HepG2 (cell line): ENCODE data around the gene SREBF1. TPM values are rescaled to one million over a fixed set of nuclear protein-coding genes. Genes with fewer than 3 reads are reported as not detected.

Source experiments
- ATAC-seq: fragments of 200-7000 bp; cut with Tn5 transposase; 3 replicates; pipeline ENCODE4 v1.9.1; 2020; ENCODE audit warnings: mild to moderate bottlenecking, moderate library complexity
- BruUV-seq: library from RNA; stranded (reverse); fragments of 400-500 nt; replicated peaks from 2 replicates; lab custom pipeline; 2021; lab: Mats Ljungman, UMichigan
- CTCF ChIA-PET: fragments of 300-600 bp; formaldehyde crosslinking; extraction: SDS; loops from one replicate; lab custom pipeline; 2021; ENCODE audit warnings: low total read pairs, inconsistent platforms, low intra/inter-chr PET ratio; lab: Yijun Ruan, JAX
- POLR2A ChIA-PET: fragments of 350-600 bp; sonication (Branson Sonifier 250); formaldehyde crosslinking; loops from one replicate; lab custom pipeline; 2020; ENCODE audit warnings: antibody characterized with exemption, inconsistent platforms; lab: Yijun Ruan, JAX
- DNase-seq: peaks from one replicate; pipeline ENCODE4 v3.0.0-alpha.2; 2015; ENCODE audit warnings: low spot score
- FAIRE-seq: peaks from 3 replicates; lab custom pipeline; 2011; peaks lifted over from hg19 to GRCh38; lab: Jason Lieb, UNC
- H2AFZ ChIP-seq: one replicate; pipeline ENCODE4 v1.6.1; 2011; ENCODE audit warnings: low read length, inconsistent platforms
- H3K27ac ChIP-seq: fragments of 300-600 bp; 3 replicates; pipeline ENCODE4 v1.8.0; 2011; ENCODE audit warnings: mixed run types, mild to moderate bottlenecking, mixed read lengths, low read length, inconsistent platforms; ENCODE audit not compliant: insufficient read depth; ENCODE audit errors: extremely low read length
- H3K27me3 ChIP-seq, 2 experiments: fragments of 200-600 bp in 1 of 2; 2 replicates in 1 of 2; 3 replicates in 1 of 2; pipeline versions ENCODE4 v1.6.0 to v1.8.0; 2011; ENCODE audit warnings: low read length in 2 of 2, mild to moderate bottlenecking in 2 of 2, moderate library complexity in 2 of 2, inconsistent platforms in 1 of 2; ENCODE audit not compliant: insufficient read depth in 2 of 2, control insufficient read depth in 1 of 2
- H3K36me3 ChIP-seq, 2 experiments: fragments of 200-600 bp in 1 of 2; replicated peaks in 1 of 2; 2 replicates in 1 of 2; 3 replicates in 1 of 2; pipeline versions ENCODE4 v1.5.1 to v1.8.0; 2011; ENCODE audit warnings: low read length in 2 of 2, inconsistent platforms in 1 of 2; ENCODE audit not compliant: insufficient read depth in 2 of 2, control insufficient read depth in 1 of 2
- H3K4me1 ChIP-seq: 2 replicates; pipeline ENCODE4 v1.5.1; 2012; ENCODE audit warnings: low read length, inconsistent platforms; ENCODE audit not compliant: insufficient read depth
- H3K4me2 ChIP-seq: 2 replicates; pipeline ENCODE4 v1.6.0; 2011; ENCODE audit warnings: low read depth, low read length, inconsistent platforms
- H3K4me3 ChIP-seq, 3 experiments: fragments of 200-600 bp in 1 of 3; sonication (generic), shearing (Covaris generic) in 1 of 3; replicated peaks in 1 of 3; 2 replicates each; pipeline ENCODE4 v1.5.1; 2011 to 2016; ENCODE audit warnings: low read length in 3 of 3, inconsistent platforms in 2 of 3, low read depth in 2 of 3, mild to moderate bottlenecking in 2 of 3, control low read depth in 1 of 3, mixed read lengths in 1 of 3; ENCODE audit not compliant: insufficient read depth in 1 of 3
- H3K79me2 ChIP-seq: one replicate; pipeline ENCODE4 v1.6.1; 2011; ENCODE audit warnings: low read length, inconsistent platforms; ENCODE audit not compliant: insufficient read depth
- H3K9ac ChIP-seq: 2 replicates; pipeline ENCODE4 v1.6.0; 2011; ENCODE audit warnings: mild to moderate bottlenecking, low read depth, low read length, inconsistent platforms; ENCODE audit not compliant: insufficient read depth
- H3K9me3 ChIP-seq: 2 replicates; pipeline ENCODE4 v1.5.1; 2012; ENCODE audit warnings: mild to moderate bottlenecking, low read length
- H4K20me1 ChIP-seq: 2 replicates; pipeline ENCODE4 v1.6.0; 2011; ENCODE audit warnings: inconsistent platforms, mild to moderate bottlenecking, low read length, moderate library complexity; ENCODE audit not compliant: insufficient read depth
- AHR ChIP-seq: IDR thresholded peaks from 2 replicates; pipeline ENCODE4 v1.6.1; 2018; ENCODE audit warnings: missing genetic modification reagents, missing compliant biosample characterization
- CBX2 ChIP-seq, 2 experiments: fragments of 200-600 bp in 1 of 2; sonication (generic); formaldehyde crosslinking in 1 of 2; IDR thresholded peaks; 2 replicates each; pipeline versions ENCODE4 v1.7.0 to v1.8.1; 2018 to 2022; ENCODE audit warnings: low read depth in 2 of 2, low read length in 1 of 2, mild to moderate bottlenecking in 1 of 2, missing genetic modification reagents in 1 of 2
- FOXJ3 ChIP-seq: sonication (generic); formaldehyde crosslinking; IDR thresholded peaks from 2 replicates; pipeline ENCODE4 v1.4.0; 2020; ENCODE audit warnings: missing genetic modification reagents, mild to moderate bottlenecking, borderline replicate concordance
- GFI1 ChIP-seq: sonication (generic); formaldehyde crosslinking; IDR thresholded peaks from 2 replicates; pipeline ENCODE4 v1.5.0; 2020; ENCODE audit warnings: missing genetic modification reagents, mild to moderate bottlenecking, borderline replicate concordance
- HIVEP1 ChIP-seq: sonication (generic); formaldehyde crosslinking; IDR thresholded peaks from 2 replicates; pipeline ENCODE4 v1.4.0; 2020; ENCODE audit warnings: mild to moderate bottlenecking, missing genetic modification reagents
- HNRNPL ChIP-seq: fragments of 200-400 bp; formaldehyde crosslinking; IDR thresholded peaks from 2 replicates; pipeline ENCODE4 v1.6.1; 2017; ENCODE audit warnings: mild to moderate bottlenecking, low read depth, low read length
- MEIS2 ChIP-seq: sonication (generic); formaldehyde crosslinking; IDR thresholded peaks from 2 replicates; pipeline ENCODE4 v1.9.0; 2021; ENCODE audit warnings: mild to moderate bottlenecking, missing genetic modification reagents
- PHB2 ChIP-seq: fragments of 450-650 bp; IDR thresholded peaks from 2 replicates; pipeline ENCODE4 v1.6.1; 2018; ENCODE audit not compliant: partially characterized antibody
- PHF20 ChIP-seq: sonication (generic); formaldehyde crosslinking; IDR thresholded peaks from 2 replicates; pipeline ENCODE4 v1.5.0; 2020; ENCODE audit warnings: mild to moderate bottlenecking, missing genetic modification reagents
- RNF2 ChIP-seq: fragments of 450-650 bp; conservative IDR thresholded peaks from 2 replicates; pipeline ENCODE4 v1.6.1; 2016; ENCODE audit warnings: low read depth
- SAP130 ChIP-seq: IDR thresholded peaks from 2 replicates; pipeline ENCODE4 v1.6.1; 2016; ENCODE audit warnings: low read depth
- SP4 ChIP-seq: sonication (generic); formaldehyde crosslinking; IDR thresholded peaks from 2 replicates; pipeline ENCODE4 v1.8.1; 2023; ENCODE audit warnings: mild to moderate bottlenecking, missing genetic modification reagents
- SPEN ChIP-seq: sonication (generic); formaldehyde crosslinking; IDR thresholded peaks from 2 replicates; pipeline ENCODE4 v1.5.1; 2020; ENCODE audit warnings: low read depth, mild to moderate bottlenecking, missing genetic modification reagents
- TCF7 ChIP-seq: sonication (generic); IDR thresholded peaks from 2 replicates; pipeline ENCODE4 v1.6.1; 2016; ENCODE audit warnings: antibody characterized with exemption, low read depth
- XRCC5 ChIP-seq: fragments of 200-400 bp; formaldehyde crosslinking; optimal IDR thresholded peaks from 2 replicates; pipeline ENCODE3; 2017; ENCODE audit warnings: mild to moderate bottlenecking, low read length
- ZFP1 ChIP-seq: IDR thresholded peaks from 2 replicates; pipeline ENCODE4 v1.6.1; 2016
- ZNF547 ChIP-seq: sonication (generic); formaldehyde crosslinking; IDR thresholded peaks from 2 replicates; pipeline ENCODE4 v1.5.1; 2020; ENCODE audit warnings: mild to moderate bottlenecking, missing genetic modification reagents
- ZNF563 ChIP-seq: sonication (generic); formaldehyde crosslinking; IDR thresholded peaks from 2 replicates; pipeline ENCODE4 v1.8.0; 2022; ENCODE audit warnings: mild to moderate bottlenecking, moderate library complexity, missing genetic modification reagents
- ZNF607 ChIP-seq: sonication (generic); formaldehyde crosslinking; IDR thresholded peaks from 2 replicates; pipeline ENCODE4 v1.5.1; 2020; ENCODE audit warnings: missing genetic modification reagents, mild to moderate bottlenecking, borderline replicate concordance
- ZNF749 ChIP-seq: sonication (generic); formaldehyde crosslinking; IDR thresholded peaks from 2 replicates; pipeline ENCODE4 v1.8.0; 2022; ENCODE audit warnings: mild to moderate bottlenecking, missing genetic modification reagents, moderate library complexity, borderline replicate concordance
- ZNF781 ChIP-seq: sonication (generic); formaldehyde crosslinking; IDR thresholded peaks from 2 replicates; pipeline ENCODE4 v1.5.1; 2020; ENCODE audit warnings: borderline replicate concordance, mild to moderate bottlenecking, missing genetic modification reagents; ENCODE audit errors: not compliant biosample characterization
- WGBS: methylation state at CpG from one replicate; pipeline ENCODE4 v1.1.6; 2017; ENCODE audit warnings: low lambda C conversion rate; 5-methylcytosine and 5-hydroxymethylcytosine counted together
- in situ Hi-C: cut with HindIII; loops from 2 replicates; pipeline ENCODE4 v1.10.0; 2017; ENCODE audit warnings: low pct_unique_long_range_greater_than_20kb; ENCODE audit not compliant: extremely low pct_ligation_motif_present
- intact Hi-C: fragments of 100-400 bp; cut with micrococcal nuclease; formaldehyde crosslinking; loops from one replicate; pipeline ENCODE4 v1.10.0; 2022; ENCODE audit not compliant: unreplicated experiment
- polyA plus RNA-seq, 8 experiments: library from polyadenylated mRNA; depleted of rRNA in 3 of 8; stranded (reverse) in 7 of 8; unstranded in 1 of 8; fragments of >200 nt; fragmentation: Illumina TruSeq in 4 of 8; extraction: Trizol in 4 of 8; gene quantifications; 2 replicates each; pipeline versions ENCODE4 v1.2.1 to v1.2.3, GENCODE V29; 2011 to 2016; ENCODE audit warnings: low read depth in 4 of 8, missing spikeins in 1 of 8, mixed read lengths in 1 of 8; ENCODE audit not compliant: insufficient read depth in 1 of 8
- total RNA-seq, 5 experiments: library from RNA; depleted of rRNA; stranded (reverse); fragments of >200 nt; fragmentation: Illumina TruSeq; extraction: Trizol; gene quantifications; 2 replicates each; pipeline ENCODE4 v1.2.3, GENCODE V29; 2016; ENCODE audit warnings: low read depth in 1 of 5
- TF ChIP-seq, protein P1 (sequence below): sonication (generic); formaldehyde crosslinking; IDR thresholded peaks from 2 replicates; pipeline ENCODE4 v1.5.0; 2020; ENCODE audit warnings: missing genetic modification reagents
- TF ChIP-seq, protein P2 (sequence below): sonication (generic); formaldehyde crosslinking; IDR thresholded peaks from 2 replicates; pipeline ENCODE4 v1.8.0; 2022; ENCODE audit warnings: mild to moderate bottlenecking, missing genetic modification reagents, moderate library complexity

The SREBF1 gene
- total and polyA plus RNA-seq, 2 of the 13 experiments (the other 11 are each of a cell fraction or from before 2014, with no cell fraction given), result 34.3 to 38.0 TPM

DNA sequence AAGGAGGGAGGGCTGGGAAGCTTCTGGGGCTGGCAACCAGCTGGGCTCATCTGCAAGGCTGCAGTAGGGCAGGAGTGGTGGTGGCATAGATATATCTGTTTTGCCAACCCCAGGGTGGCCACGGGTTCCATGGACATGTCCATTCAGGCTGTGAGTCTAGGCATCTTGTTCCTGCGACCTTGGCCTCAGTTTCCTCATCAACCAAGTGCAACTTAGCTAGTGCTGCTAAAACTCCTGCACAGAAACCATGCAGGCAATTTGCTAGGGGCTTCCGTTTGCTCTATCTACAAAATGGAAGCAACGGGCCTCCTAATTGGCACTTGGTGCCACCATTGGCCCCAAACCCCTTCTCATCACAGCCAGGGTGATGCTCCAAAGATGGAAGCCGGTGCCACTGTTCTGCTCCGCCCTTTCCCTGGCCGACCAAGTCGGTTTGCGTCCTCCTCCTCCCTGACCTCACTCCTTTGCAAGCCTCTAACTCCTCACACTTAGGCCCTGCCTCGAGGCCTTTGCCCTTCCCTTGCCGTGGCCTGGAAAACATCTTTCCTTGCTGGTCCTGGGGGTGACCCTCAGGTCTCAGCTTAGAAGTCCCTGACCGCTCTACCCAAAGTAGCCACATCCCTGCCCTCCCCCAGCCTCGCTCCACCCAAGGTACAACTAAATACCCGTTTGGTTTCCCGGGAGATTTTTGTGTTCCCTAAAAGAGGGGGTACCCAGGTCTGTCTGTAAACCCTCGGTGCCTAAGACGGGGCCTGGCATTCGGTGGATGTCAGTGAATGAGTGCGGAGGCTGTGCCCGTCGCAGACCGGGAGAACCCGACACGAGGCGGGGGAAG lies 1.2 kb downstream of the SREBF1 start:
- H3K4me2 ChIP-seq, result peak overlapping the region; percentile 91
- peak overlapping the region; percentile 20 to 94 (median 35); a peak in 4 of 6 replicates for H3K4me3 ChIP-seq
- peaks cover 31% of the 10 kb centered on the region; the same call in 1 of the 2 replicates for H4K20me1 ChIP-seq
- H3K27ac ChIP-seq, result peak overlapping the region; percentile 90
- FAIRE-seq, result no peak
- intact Hi-C loops, result loop anchor here (1.0 kb wide), 1 partner anchor 23 kb away; no protein-coding TSS in a partner anchor
- peaks cover 55% of the 10 kb centered on the region for H3K79me2 ChIP-seq
- no peak for ATAC-seq
- H2AFZ ChIP-seq, result no peak overlapping the region
- peaks cover 5 to 14% of the 10 kb centered on the region in 2 experiments for H3K36me3 ChIP-seq
- ChIA-PET POLR2A (interaction anchor here (0.7 to 4.2 kb wide), 19 partner anchors 12 to 245 kb away, joined by 3 to 69 read pairs (median 4); partner anchors contain the start of gene PEMT), CTCF (no interaction called here)
- in situ Hi-C loops, result no loop called here
- no peaks in the 10 kb centered on the region for H3K27me3 ChIP-seq
- H3K9ac ChIP-seq, result peak overlapping the region; percentile 99
- H3K9me3 ChIP-seq, result no peaks in the 10 kb centered on the region
- H3K4me1 ChIP-seq, result peaks cover 84% of the 10 kb centered on the region
- no peak for DNase-seq
- WGBS, result 45% methylated on average over 16 of the region's 25 CpGs
- TSS peak; percentile 57 for BruUV-seq
- TF ChIP-seq GFI1 (CRISPR knock-in tag) (peak; percentile 63; the same call in 1 of the 2 replicates), PHF20 (CRISPR knock-in tag) (0 out of 2 replicates have a peak, but pooled peaks have one; percentile 3), AHR (CRISPR knock-in tag) (no peak), RNF2 (peak; percentile 95), SAP130 (no peak), ZNF547 (CRISPR knock-in tag) (no peak), HNRNPL (0 out of 2 replicates have a peak, but pooled peaks have one; percentile 19), SP4 (CRISPR knock-in tag) (0 out of 2 replicates have a peak, but pooled peaks have one; percentile 53), FOXJ3 (CRISPR knock-in tag) (no peak), MEIS2 (CRISPR knock-in tag) (no peak), XRCC5 (no peak), HIVEP1 (CRISPR knock-in tag) (no peak; the same call in 1 of the 2 replicates), ZNF607 (CRISPR knock-in tag) (peak; percentile 93; the same call in 1 of the 2 replicates), TCF7 (no peak), ZNF781 (peak; percentile 66), ZFP1 (CRISPR knock-in tag) (no peak), ZNF749 (no peak), ZNF563 (CRISPR knock-in tag) (0 out of 2 replicates have a peak, but pooled peaks have one; percentile 18), CBX2 (IDR thresholded peaks at IDR 0.05; ENCODE audit: low read depth, low read length) (no peak), CBX2 (CRISPR knock-in tag; IDR thresholded peaks at IDR 0.05; ENCODE audit: low read depth) (no peak), PHB2 (no peak), SPEN (CRISPR knock-in tag) (no peak)
- TF ChIP-seq, protein P1, sequence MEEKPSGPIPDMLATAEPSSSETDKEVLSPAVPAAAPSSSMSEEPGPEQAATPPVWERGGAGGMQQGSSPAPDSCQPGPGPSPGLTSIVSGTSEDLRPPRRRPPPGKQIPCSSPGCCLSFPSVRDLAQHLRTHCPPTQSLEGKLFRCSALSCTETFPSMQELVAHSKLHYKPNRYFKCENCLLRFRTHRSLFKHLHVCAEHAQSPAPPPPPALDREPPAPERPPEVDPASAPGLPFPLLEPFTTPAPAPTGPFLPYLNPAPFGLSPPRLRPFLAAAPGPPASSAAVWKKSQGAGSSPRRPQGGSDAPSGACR (CRISPR knock-in tag), result no peak
- TF ChIP-seq, protein P2, sequence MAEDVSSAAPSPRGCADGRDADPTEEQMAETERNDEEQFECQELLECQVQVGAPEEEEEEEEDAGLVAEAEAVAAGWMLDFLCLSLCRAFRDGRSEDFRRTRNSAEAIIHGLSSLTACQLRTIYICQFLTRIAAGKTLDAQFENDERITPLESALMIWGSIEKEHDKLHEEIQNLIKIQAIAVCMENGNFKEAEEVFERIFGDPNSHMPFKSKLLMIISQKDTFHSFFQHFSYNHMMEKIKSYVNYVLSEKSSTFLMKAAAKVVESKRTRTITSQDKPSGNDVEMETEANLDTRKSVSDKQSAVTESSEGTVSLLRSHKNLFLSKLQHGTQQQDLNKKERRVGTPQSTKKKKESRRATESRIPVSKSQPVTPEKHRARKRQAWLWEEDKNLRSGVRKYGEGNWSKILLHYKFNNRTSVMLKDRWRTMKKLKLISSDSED (CRISPR knock-in tag), result no peak
